Activated CD4-positive, alpha-beta T cell treated with anti-CD3 and anti-CD28 coated beads, Interleukin-2, Interleukin-6, amounts not matched to agents 100 ng/mL and 50 ng/mL, durations not matched to agents 16 hours and 8 hours (primary cell): ENCODE data around the gene FBXL16.
"Not testable (repeated sequence)": the region's sequence is repeated elsewhere in the genome, so short reads cannot be mapped to it uniquely, and the experiment has no call there.

Experiments
- DNase-seq: peaks from one replicate; pipeline ENCODE4 v3.0.0-alpha.2; 2020

Gene FBXL16, protein sequence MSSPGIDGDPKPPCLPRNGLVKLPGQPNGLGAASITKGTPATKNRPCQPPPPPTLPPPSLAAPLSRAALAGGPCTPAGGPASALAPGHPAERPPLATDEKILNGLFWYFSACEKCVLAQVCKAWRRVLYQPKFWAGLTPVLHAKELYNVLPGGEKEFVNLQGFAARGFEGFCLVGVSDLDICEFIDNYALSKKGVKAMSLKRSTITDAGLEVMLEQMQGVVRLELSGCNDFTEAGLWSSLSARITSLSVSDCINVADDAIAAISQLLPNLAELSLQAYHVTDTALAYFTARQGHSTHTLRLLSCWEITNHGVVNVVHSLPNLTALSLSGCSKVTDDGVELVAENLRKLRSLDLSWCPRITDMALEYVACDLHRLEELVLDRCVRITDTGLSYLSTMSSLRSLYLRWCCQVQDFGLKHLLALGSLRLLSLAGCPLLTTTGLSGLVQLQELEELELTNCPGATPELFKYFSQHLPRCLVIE

DNA sequence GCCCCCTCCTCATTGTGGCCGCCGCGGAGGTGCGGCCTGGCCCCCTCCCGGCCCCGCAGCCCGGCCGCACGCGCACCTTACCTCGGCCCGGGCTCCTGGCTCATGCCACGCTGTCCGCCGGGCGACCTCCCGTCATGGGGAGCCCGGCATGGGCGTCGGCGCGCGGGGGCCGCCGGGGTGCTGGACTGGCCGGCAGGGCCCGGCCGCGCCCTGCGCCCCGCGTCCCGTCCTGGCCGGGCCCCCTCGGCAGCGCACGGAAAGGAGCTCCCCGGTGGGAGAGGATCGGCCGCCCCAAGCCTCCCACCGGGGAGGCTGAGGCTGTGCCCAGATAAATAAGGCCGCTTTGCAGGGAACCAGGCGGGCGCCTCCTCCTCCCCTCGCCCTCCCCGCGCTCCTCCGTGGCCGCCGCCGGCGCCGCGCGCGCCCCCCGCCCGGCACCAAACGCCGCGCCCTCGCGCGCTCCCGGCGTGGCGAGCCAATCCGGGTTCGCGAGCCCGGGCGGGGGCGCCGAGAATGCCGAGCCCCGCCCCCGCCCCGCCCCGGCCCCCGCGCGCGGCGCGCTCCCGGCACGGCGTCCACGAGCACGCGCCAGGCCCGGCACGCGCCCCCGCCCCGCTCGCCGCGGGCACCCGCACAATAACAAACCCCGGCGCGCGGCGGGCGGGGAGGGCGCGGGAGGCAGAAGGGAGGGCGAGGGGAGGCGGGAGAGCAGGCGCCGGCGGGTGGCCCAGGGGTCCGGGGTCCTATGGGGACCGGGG is at the start of gene FBXL16:
Gene FBXL16, minus strand, starts transcription at position 371 of the 758 bp plus-strand sequence. CDS start 8,396 bp downstream, outside the sequence.
- no peak for DNase-seq

- no peak for DNase-seq
Observed at GRCh38 chr16:754656-755055, 49.1 kb upstream of the FBXL16 start.

- DNase-seq, result not testable (repeated sequence)
Observed at GRCh38 chr16:754121-754607, 48.6 kb upstream of the FBXL16 start.

DNA sequence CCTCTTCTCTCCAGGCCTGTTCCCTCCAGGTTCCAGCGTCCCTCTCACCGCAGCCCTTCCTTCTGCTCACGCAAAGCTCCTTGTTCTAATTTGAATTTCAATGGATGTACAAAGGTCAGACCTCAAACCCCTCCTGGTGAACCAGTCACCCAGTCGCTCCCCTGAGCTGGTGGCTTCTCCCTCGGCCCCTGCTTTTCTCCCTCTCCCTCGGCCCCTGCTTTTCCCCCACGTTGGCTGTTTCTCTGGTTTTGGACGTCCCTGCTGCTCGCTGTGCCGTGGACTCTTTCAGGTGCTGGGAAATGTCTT is 46.4 kb upstream of the FBXL16 start:
- DNase-seq, result no peak

- no peak for DNase-seq
Observed at GRCh38 chr16:751152-752006, 45.8 kb upstream of the FBXL16 start.

GRCh38 chr16:750485-750884 is 44.9 kb upstream of the FBXL16 start:
- DNase-seq, result no peak

DNA sequence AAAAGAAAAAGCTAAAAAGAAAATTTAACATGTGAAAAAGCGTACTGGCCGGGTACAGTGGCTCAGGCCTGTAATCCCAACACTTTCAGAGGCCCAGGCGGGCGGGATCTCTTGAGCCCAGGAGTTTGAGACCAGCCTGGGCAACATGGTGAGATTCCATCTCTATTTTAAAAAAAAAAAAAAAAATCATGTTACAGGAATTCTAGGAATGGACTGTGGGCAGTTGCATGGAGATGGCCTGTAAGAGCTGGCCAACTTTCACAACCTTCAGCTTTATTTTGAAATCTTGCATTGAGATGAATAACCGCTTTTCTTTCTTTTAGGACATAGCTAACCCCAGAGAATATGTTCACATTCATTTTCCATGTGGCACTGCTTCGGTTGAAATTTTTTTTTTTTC is 43.4 kb upstream of the FBXL16 start:
- no peak for DNase-seq

- no peak for DNase-seq
Observed at GRCh38 chr16:747978-748746, 42.6 kb upstream of the FBXL16 start.

- DNase-seq, result no peak
Observed at GRCh38 chr16:746637-747036, 41.0 kb upstream of the FBXL16 start.

DNA sequence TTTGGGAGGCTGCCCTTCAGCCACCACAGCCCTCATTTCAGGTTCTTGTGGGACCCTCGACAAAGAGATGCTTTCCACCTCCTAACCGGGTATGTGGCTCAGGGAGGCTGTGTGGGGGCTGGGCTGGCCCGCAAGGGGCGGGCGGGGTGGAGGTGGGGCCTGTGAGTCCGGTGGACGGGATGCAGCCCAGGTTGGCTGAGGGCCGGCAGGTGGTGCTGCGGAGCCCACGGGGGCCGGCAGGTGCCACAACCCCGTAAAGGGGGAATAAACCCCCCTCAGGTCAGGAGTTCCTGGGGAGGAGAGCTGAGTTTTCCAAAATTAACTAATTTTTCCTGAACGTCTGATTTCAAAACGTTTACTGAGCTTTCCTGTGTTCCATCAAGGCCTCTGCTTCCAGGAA is 40.1 kb upstream of the FBXL16 start:
- peak; percentile 40 for DNase-seq

DNA sequence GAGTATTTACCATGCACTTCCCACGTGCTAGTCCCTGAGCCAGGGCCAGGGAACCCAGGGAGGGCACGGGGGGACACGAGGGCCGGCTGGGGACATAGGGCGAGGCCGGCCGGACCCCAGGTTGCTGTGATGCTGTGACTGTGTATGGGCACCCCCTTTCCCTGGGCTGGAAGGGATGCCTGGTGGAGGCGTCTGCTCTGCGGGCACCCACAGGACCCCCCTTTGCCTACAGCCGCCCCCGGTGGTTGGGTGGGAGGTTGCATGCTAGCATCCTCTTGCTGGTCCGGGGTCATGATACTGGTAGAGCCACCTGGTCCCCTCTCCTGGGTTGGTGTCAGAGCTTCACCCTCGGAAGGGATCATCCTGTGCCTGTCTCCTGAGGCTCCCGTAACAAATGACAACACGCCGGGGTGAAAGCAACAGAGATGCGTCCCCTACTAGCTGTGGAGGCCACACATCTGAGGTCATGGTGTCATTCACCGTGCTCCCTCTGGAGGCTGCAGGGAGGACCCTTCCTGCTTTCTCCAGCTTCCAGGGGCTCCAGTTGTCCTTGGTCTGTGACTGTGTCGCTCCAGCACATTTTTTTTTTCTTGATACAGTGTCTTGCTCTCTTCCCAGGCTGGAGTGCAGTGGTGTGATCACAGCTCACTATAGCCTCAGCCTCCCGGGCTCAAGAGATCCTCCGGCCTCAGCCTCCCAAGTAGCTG is 38.3 kb upstream of the FBXL16 start:
- DNase-seq, result no peak

- not testable (repeated sequence) for DNase-seq
Observed at GRCh38 chr16:742894-743293, 37.3 kb upstream of the FBXL16 start.

GRCh38 chr16:741986-742629 is 36.5 kb upstream of the FBXL16 start:
- DNase-seq, result no peak

DNA sequence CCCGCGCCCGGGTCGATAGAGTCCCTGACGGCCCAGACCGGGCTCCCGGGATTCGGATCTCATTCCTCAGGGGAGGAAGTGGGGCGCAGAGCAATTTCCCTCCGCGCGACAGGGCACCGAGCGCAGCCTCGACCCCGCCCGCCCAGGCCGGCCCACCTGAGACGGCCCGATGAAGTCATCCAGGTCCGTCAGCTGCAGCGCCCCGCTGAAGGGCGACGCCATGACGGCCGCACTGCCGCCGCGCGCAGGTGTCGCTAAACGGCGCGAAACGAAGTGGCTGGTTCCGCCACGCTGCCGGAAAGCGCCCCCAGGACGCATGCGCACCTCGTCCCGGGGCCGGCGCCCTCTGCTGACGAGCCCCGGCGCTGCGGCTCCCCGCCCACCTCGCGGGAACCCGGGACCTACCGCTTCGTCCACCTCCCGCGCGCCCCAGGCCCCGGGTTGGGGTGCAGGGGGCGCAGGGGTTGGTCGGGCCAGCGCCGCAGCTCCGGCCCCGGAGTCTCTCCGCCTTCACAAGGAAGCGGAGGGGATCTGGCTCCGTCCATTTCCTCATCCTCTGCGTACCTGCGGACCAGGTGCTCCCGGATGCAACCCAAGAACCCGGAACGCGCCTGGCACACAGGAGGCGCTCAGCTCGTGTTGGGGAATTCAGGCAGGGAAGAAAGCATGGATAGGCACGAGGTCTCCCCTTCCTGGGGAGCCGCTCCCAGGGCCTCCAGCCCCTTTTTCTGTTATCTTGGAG is 35.3 kb upstream of the FBXL16 start, which contains the start of gene CIAO3:
Gene CIAO3, minus strand, starts transcription at position 234 of the 742 bp plus-strand sequence. Its CDS starts 12 bp downstream, at position 222.
- DNase-seq, result peak; percentile 94

DNA sequence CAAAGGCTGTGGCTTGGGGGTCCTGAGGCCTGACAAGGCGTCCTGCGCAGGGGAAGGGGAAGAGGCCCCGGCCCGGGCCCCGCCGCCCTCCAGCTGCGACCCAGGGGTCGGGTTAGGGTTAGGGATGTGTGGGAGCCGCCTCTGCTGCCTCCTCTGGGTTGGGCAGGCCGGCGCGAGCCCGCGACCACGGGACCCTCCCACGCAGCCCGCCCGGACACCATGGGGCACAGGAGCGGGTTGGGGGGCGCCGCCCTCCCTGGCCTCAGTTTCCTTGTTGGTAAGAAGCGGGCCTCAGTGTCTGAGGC is 34.8 kb upstream of the FBXL16 start:
- no peak for DNase-seq

DNA sequence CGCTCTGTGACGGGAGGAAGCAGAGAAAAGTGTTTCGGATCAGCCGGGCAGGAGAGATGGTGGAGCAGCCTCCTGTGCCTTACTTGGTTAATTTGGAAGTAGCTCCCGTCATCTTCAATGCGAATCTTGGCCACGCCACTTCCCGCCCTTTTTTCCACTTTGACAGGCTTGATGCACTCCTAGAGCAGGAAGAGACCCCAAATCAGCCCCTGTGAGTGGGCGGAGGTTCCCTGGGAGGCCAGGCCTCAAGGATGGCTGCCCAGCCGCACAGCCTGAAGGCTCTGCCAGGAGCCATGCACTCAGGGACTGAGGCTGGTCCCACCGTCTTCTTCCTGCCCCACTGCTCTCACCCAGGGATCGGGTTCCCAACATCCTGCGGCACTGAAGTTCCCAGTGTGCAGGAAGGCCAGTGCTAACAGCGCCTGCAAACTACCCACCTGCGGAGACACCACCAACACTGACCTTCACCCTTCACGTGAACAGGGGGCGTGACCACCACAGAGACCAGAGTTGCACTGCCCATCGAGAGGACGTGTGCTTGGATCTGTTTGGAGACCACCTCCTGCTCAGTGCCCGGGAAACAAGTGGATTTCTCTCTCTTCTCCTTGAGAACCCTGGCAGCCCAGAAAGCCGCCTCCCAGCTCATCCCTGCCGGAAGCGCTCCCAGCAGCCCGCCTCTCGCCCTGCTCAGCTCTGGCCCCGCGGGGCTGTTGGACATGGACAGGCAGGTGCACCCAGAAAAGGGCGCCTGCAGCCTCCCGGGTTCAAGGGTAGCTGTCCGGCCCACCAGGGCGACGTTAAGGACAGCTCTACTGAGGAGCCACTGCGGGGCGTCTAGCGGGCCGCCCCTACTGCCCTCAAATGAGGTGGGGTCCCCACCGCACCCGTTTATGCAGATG is 34.2 kb upstream of the FBXL16 start:
- no peak for DNase-seq

- DNase-seq, result no peak
Observed at GRCh38 chr16:736936-737481, 31.4 kb upstream of the FBXL16 start.

GRCh38 chr16:735982-736453 is 30.4 kb upstream of the FBXL16 start:
- DNase-seq, result peak; percentile 90
